Progenitor cell of endocrine pancreas (in vitro differentiated cells): ENCODE measurements around the gene COX6A1. TPM values are rescaled to one million over a fixed set of nuclear protein-coding genes. Genes with fewer than 3 reads are reported as not detected.

ENCODE experiments used
- DNase-seq: peaks from one replicate; pipeline ENCODE4 v3.0.0; 2021; ENCODE audit warnings: low spot score; ENCODE audit not compliant: unreplicated experiment
- H3K27ac Mint-ChIP-seq: 2 replicates; pipeline ENCODE4 v1.8.0; 2021; ENCODE audit warnings: mild to moderate bottlenecking, moderate library complexity, mixed read lengths
- H3K27me3 Mint-ChIP-seq: 2 replicates; pipeline ENCODE4 v1.8.0; 2021; ENCODE audit warnings: mixed read lengths
- H3K36me3 Mint-ChIP-seq: 2 replicates; pipeline ENCODE4 v1.8.0; 2022; ENCODE audit warnings: mixed read lengths; ENCODE audit not compliant: insufficient read depth
- H3K4me1 Mint-ChIP-seq: 2 replicates; pipeline ENCODE4 v1.8.0; 2021; ENCODE audit warnings: low read depth, mixed read lengths
- H3K4me3 Mint-ChIP-seq: 2 replicates; pipeline ENCODE4 v1.8.0; 2021; ENCODE audit warnings: low read depth, mild to moderate bottlenecking, moderate library complexity, mixed read lengths
- H3K9me3 Mint-ChIP-seq: 2 replicates; pipeline ENCODE4 v1.8.0; 2021; ENCODE audit warnings: low read depth, mixed read lengths
- CTCF ChIP-seq: fragments of 200-600 bp; sonication (generic); IDR thresholded peaks from one replicate; pipeline ENCODE4 v1.5.0; 2021; ENCODE audit warnings: antibody characterized with exemption, mild to moderate bottlenecking; ENCODE audit not compliant: unreplicated experiment
- long read RNA-seq: library from polyadenylated mRNA; unstranded; transcript quantifications from one replicate; pipeline ENCODE4 v2.0.0, GENCODE V29; 2020
- total RNA-seq: library from RNA; stranded (reverse); gene quantifications from 2 replicates; pipeline ENCODE4 v1.2.1, GENCODE V29; 2021

Gene COX6A1
- 318 and 343 TPM in 2 replicates for total RNA-seq
- long read RNA-seq, transcript COX6A1-201 (3 exons, 572 nt): major isoform, 67 of 72 reads
- long read RNA-seq, transcript COX6A1-202 (1 exons, 767 nt): minor isoform, 5 of 72 reads
- long read RNA-seq, partial matches to known transcripts: 0 of 72 reads
- long read RNA-seq, other reads (novel, unspliced or antisense): 0 of 72 reads

GRCh38 chr12:120437735-120438494 lies at the start of gene COX6A1:
TSS of gene COX6A1 (plus strand) at chr12:120438113. CDS start at chr12:120438127, 14 bp downstream.
- Mint-ChIP-seq H3K4me3 (peak within 1 kb of the TSS; percentile 93), H3K9me3 (no peaks in the 10 kb centered on the region), H3K36me3 (peaks cover 3% of the 10 kb centered on the region), H3K4me1 (peaks cover 4% of the 10 kb centered on the region), H3K27me3 (no peaks in the 10 kb centered on the region), H3K27ac (peak within 1 kb of the TSS; percentile 87)
- TF ChIP-seq CTCF: peak; percentile 19
- peak; percentile 88 for DNase-seq

GRCh38 chr12:120388691-120389481 lies 49.0 kb upstream of the COX6A1 start:
- no peak for TF ChIP-seq CTCF
- peaks cover 8% of the 10 kb centered on the region for H3K4me1 Mint-ChIP-seq
- no peaks in the 10 kb centered on the region for H3K36me3 Mint-ChIP-seq
- peak overlapping the region; percentile 64 for H3K4me3 Mint-ChIP-seq
- peak overlapping the region; percentile 88 for H3K27ac Mint-ChIP-seq
- DNase-seq: no peak
- no peaks in the 10 kb centered on the region for H3K27me3 Mint-ChIP-seq
- H3K9me3 Mint-ChIP-seq: no peaks in the 10 kb centered on the region

- Mint-ChIP-seq H3K4me3 (no peak overlapping the region), H3K27ac (peak overlapping the region; percentile 85), H3K27me3 (no peaks in the 10 kb centered on the region), H3K4me1 (peaks cover 13% of the 10 kb centered on the region), H3K9me3 (no peaks in the 10 kb centered on the region), H3K36me3 (no peaks in the 10 kb centered on the region)
- DNase-seq: no peak
- no peak for TF ChIP-seq CTCF
Measured at GRCh38 chr12:120390540-120391120, 47.3 kb upstream of the COX6A1 start.

- Mint-ChIP-seq H3K27me3 (no peaks in the 10 kb centered on the region), H3K4me1 (peaks cover 15% of the 10 kb centered on the region), H3K27ac (peak overlapping the region; percentile 92), H3K36me3 (no peaks in the 10 kb centered on the region), H3K9me3 (no peaks in the 10 kb centered on the region), H3K4me3 (peak overlapping the region; percentile 14)
- peak; percentile 18 for DNase-seq
- no peak for TF ChIP-seq CTCF
Measured at GRCh38 chr12:120394483-120395367, 43.2 kb upstream of the COX6A1 start.
